CD14-positive monocyte (primary cell): Measurements from ENCODE around the gene NKAIN2. TPM values are rescaled to one million over a fixed set of nuclear protein-coding genes. Genes with fewer than 3 reads are reported as not detected.

ENCODE experiments used
- DNase-seq, 3 donors: peaks; one replicate each; pipeline ENCODE4 v3.0.0-alpha.2; 2011 to 2022
- H2AFZ ChIP-seq: 2 replicates; pipeline ENCODE4 v1.6.0; 2012; ENCODE audit warnings: mild to moderate bottlenecking, low read depth, low read length, inconsistent platforms; ENCODE audit not compliant: insufficient read depth, poor library complexity, severe bottlenecking
- H3K27ac ChIP-seq, 2 donors: 1 replicate in 1 of 2; 2 replicates in 1 of 2; pipeline ENCODE4 v1.5.1; 2012 to 2013; ENCODE audit warnings: low read length in 2 of 2, control low read depth in 1 of 2, inconsistent platforms in 1 of 2, low read depth in 1 of 2, mild to moderate bottlenecking in 1 of 2
- H3K27me3 ChIP-seq, 2 donors: one replicate each; pipeline versions ENCODE4 v1.6.0 to v1.6.1; 2011 to 2013; ENCODE audit warnings: low read length in 2 of 2; ENCODE audit not compliant: control insufficient read depth in 2 of 2, insufficient read depth in 2 of 2
- H3K36me3 ChIP-seq, 2 donors: replicated peaks in 1 of 2; 1 replicate in 1 of 2; 2 replicates in 1 of 2; pipeline versions ENCODE4 v1.5.1 to v1.6.1; 2012 to 2013; ENCODE audit warnings: low read length in 2 of 2, control low read depth in 1 of 2, inconsistent platforms in 1 of 2, mild to moderate bottlenecking in 1 of 2; ENCODE audit not compliant: insufficient read depth in 2 of 2, control insufficient read depth in 1 of 2
- H3K4me1 ChIP-seq, 2 donors: 1 replicate in 1 of 2; 2 replicates in 1 of 2; pipeline versions ENCODE4 v1.5.1 to v1.6.1; 2012 to 2013; ENCODE audit warnings: low read length in 2 of 2, control low read depth in 1 of 2, inconsistent platforms in 1 of 2, mild to moderate bottlenecking in 1 of 2, moderate library complexity in 1 of 2; ENCODE audit not compliant: insufficient read depth in 2 of 2, control insufficient read depth in 1 of 2
- H3K4me2 ChIP-seq: replicated peaks from 2 replicates; pipeline ENCODE3; 2012; ENCODE audit warnings: low read length, moderate library complexity, mild to moderate bottlenecking; ENCODE audit not compliant: poor library complexity, severe bottlenecking; ENCODE audit errors: extremely low read depth
- H3K4me3 ChIP-seq, 3 experiments: fragments of 200-600 bp in 1 of 3; sonication (generic) in 1 of 3; replicated peaks in 1 of 3; 1 replicate in 2 of 3; 2 replicates in 1 of 3; pipeline ENCODE4 v1.5.1; 2011 to 2013; ENCODE audit warnings: low read length in 3 of 3, mild to moderate bottlenecking in 3 of 3, control low read depth in 2 of 3, low read depth in 2 of 3, inconsistent platforms in 1 of 3, moderate library complexity in 1 of 3
- H3K79me2 ChIP-seq: 2 replicates; pipeline ENCODE4 v1.6.0; 2012; ENCODE audit warnings: mild to moderate bottlenecking, control low read depth, inconsistent platforms, low read length, moderate library complexity; ENCODE audit not compliant: insufficient read depth
- H3K9ac ChIP-seq: 2 replicates; pipeline ENCODE4 v1.6.0; 2017; ENCODE audit warnings: low read length, mild to moderate bottlenecking; ENCODE audit not compliant: insufficient read depth, poor library complexity, severe bottlenecking
- H3K9me3 ChIP-seq, 2 donors: replicated peaks in 1 of 2; 1 replicate in 1 of 2; 2 replicates in 1 of 2; pipeline versions ENCODE4 v1.5.1 to v1.6.1; 2012 to 2013; ENCODE audit warnings: low read length in 2 of 2, control low read depth in 1 of 2; ENCODE audit not compliant: control insufficient read depth in 1 of 2, insufficient read depth in 1 of 2
- H4K20me1 ChIP-seq: 2 replicates; pipeline ENCODE4 v1.6.0; 2012; ENCODE audit warnings: mild to moderate bottlenecking, low read length, control low read depth, moderate library complexity; ENCODE audit not compliant: insufficient read depth
- H3K27ac Mint-ChIP-seq, 7 donors: one replicate each; pipeline ENCODE4 v1.8.0; 2020; ENCODE audit warnings: mild to moderate bottlenecking in 7 of 7, mixed read lengths in 7 of 7, moderate library complexity in 6 of 7, inconsistent platforms in 2 of 7
- H3K27me3 Mint-ChIP-seq, 3 donors: one replicate each; pipeline ENCODE4 v1.8.0; 2021 to 2022; ENCODE audit warnings: low read depth in 3 of 3, mild to moderate bottlenecking in 3 of 3, mixed read lengths in 3 of 3, moderate library complexity in 3 of 3, inconsistent platforms in 1 of 3
- H3K36me3 Mint-ChIP-seq, 2 donors: one replicate each; pipeline ENCODE4 v1.8.0; 2020; ENCODE audit warnings: mixed read lengths in 2 of 2, inconsistent platforms in 1 of 2, mild to moderate bottlenecking in 1 of 2
- H3K4me1 Mint-ChIP-seq: one replicate; pipeline ENCODE4 v1.8.0; 2020; ENCODE audit warnings: mild to moderate bottlenecking, mixed read lengths
- H3K4me3 Mint-ChIP-seq, 2 donors: one replicate each; pipeline ENCODE4 v1.8.0; 2020; ENCODE audit warnings: mild to moderate bottlenecking in 2 of 2, mixed read lengths in 2 of 2, moderate library complexity in 1 of 2
- H3K9me3 Mint-ChIP-seq, 7 donors: one replicate each; pipeline ENCODE4 v1.8.0; 2020 to 2022; ENCODE audit warnings: mixed read lengths in 7 of 7, mild to moderate bottlenecking in 6 of 7, moderate library complexity in 6 of 7, inconsistent platforms in 2 of 7
- CTCF ChIP-seq: fragments of 200-600 bp; IDR thresholded peaks from one replicate; pipeline ENCODE4 v1.8.0; 2022; ENCODE audit warnings: antibody characterized with exemption, mild to moderate bottlenecking
- WGBS: methylation state at CpG from one replicate; pipeline ENCODE4 v1.1.5; 2013; ENCODE audit warnings: missing lambda C conversion rate; ENCODE audit not compliant: insufficient coverage; 5-methylcytosine and 5-hydroxymethylcytosine counted together
- intact Hi-C, 2 donors: fragments of 100-400 bp; cut with micrococcal nuclease; formaldehyde crosslinking; loops; one replicate each; pipeline versions ENCODE4 v1.15.0 to v1.15.1; 2023
- polyA plus RNA-seq, 3 donors: library from polyadenylated mRNA; depleted of rRNA in 1 of 3; unstranded in 2 of 3; stranded (reverse) in 1 of 3; fragments of 300-500 nt in 2 of 3; fragments of >200 nt in 1 of 3; fragmentation: Illumina TruSeq in 2 of 3; gene quantifications; 1 replicate in 2 of 3; 2 replicates in 1 of 3; pipeline ENCODE4 v1.2.3, GENCODE V29; 2012 to 2021

Gene NKAIN2
- polyA plus RNA-seq, 3 donors: not detected

GRCh38 chr6:123990376-123990775 is 186.7 kb downstream of the NKAIN2 start:
- Histone ChIP-seq H3K9me3 (no peaks in the 10 kb centered on the region), H4K20me1 (no peaks in the 10 kb centered on the region), H3K27ac (no peak overlapping the region), H3K36me3 (no peaks in the 10 kb centered on the region), H3K27me3 (no peaks in the 10 kb centered on the region), H3K9ac (no peak overlapping the region), H3K79me2 (no peaks in the 10 kb centered on the region), H2AFZ (no peak overlapping the region), H3K4me3 (no peak overlapping the region), H3K4me1 (no peaks in the 10 kb centered on the region), H3K4me2 (no peak overlapping the region)
- no peaks in the 10 kb centered on the region for H3K27me3 Mint-ChIP-seq
- TF ChIP-seq CTCF: no peak
- no peak overlapping the region for H3K27ac Mint-ChIP-seq
- H3K36me3 Mint-ChIP-seq: no peaks in the 10 kb centered on the region
- no peaks in the 10 kb centered on the region for H3K9me3 Mint-ChIP-seq
- intact Hi-C loops: no loop called here
- no peak overlapping the region for H3K4me3 Mint-ChIP-seq
- no CpG with 5 or more reads among the region's 2 CpGs for WGBS
- H3K4me1 Mint-ChIP-seq: no peaks in the 10 kb centered on the region
- DNase-seq: no peak

- Mint-ChIP-seq H3K27me3 (no peaks in the 10 kb centered on the region), H3K4me1 (no peaks in the 10 kb centered on the region), H3K27ac (no peak overlapping the region), H3K9me3 (peaks cover 0 to 2% (median 0%) of the 10 kb centered on the region in 7 donors), H3K36me3 (no peaks in the 10 kb centered on the region), H3K4me3 (no peak overlapping the region)
- intact Hi-C loops: no loop called here
- TF ChIP-seq CTCF: no peak
- H2AFZ ChIP-seq: no peak overlapping the region
- H4K20me1 ChIP-seq: no peaks in the 10 kb centered on the region
- H3K9me3 ChIP-seq: no peaks in the 10 kb centered on the region
- no peak overlapping the region for H3K9ac ChIP-seq
- H3K79me2 ChIP-seq: no peaks in the 10 kb centered on the region
- no peaks in the 10 kb centered on the region for H3K27me3 ChIP-seq
- DNase-seq: no peak
- H3K4me3 ChIP-seq: no peak overlapping the region
- WGBS: no CpG with 5 or more reads among the region's 3 CpGs
- no peaks in the 10 kb centered on the region for H3K36me3 ChIP-seq
- no peaks in the 10 kb centered on the region for H3K4me1 ChIP-seq
- H3K4me2 ChIP-seq: no peak overlapping the region
- H3K27ac ChIP-seq: no peak overlapping the region
Measured at GRCh38 chr6:123994168-123994567, 190.5 kb downstream of the NKAIN2 start.
